Measurements from ENCODE around the gene FBRSL1.

- TF ChIP-seq CTCF (IDR thresholded peaks at IDR 0.05): no peak
- no peak for TF ChIP-seq POLR2A (IDR thresholded peaks at IDR 0.05)
Measured at GRCh38 chr12:132497514-132498405, 7.8 kb downstream of the FBRSL1 start.
